Subcutaneous adipose tissue (tissue), 4 donors: ENCODE results near the gene DONSON. TPM values are rescaled to one million over a fixed set of nuclear protein-coding genes. Genes with fewer than 3 reads are reported as not detected.

Experiments
- CTCF ChIP-seq: fragments of 450-650 bp; IDR thresholded peaks from one replicate; pipeline ENCODE4 v1.5.1; 2016; ENCODE audit warnings: low read depth, mild to moderate bottlenecking, control low read depth, antibody characterized with exemption, moderate library complexity
- total RNA-seq, 4 donors: library from RNA; depleted of rRNA; stranded (reverse); fragments of >200 nt; gene quantifications; one replicate each; pipeline ENCODE4 v1.1.0, GENCODE V29; 2016

Gene DONSON
- total RNA-seq, 4 donors from 2014 or later = 7.3 to 23.8 (median 11.1) TPM

GRCh38 chr21:33543505-33544129, 44.9 kb downstream of the DONSON start:
- TF ChIP-seq CTCF = no peak

- no peak for TF ChIP-seq CTCF
Observed at GRCh38 chr21:33542640-33543504, 45.6 kb downstream of the DONSON start, which contains the start of gene SON. TSS of gene SON (plus strand) at chr21:33543038. CDS start at chr21:33543093, 55 bp downstream.

GRCh38 chr21:33541756-33542639, 46.5 kb downstream of the DONSON start, which contains the start of gene GART:
TSS of gene GART (minus strand) at chr21:33542117. CDS start at chr21:33539315, 2,802 bp downstream.
- TF ChIP-seq CTCF = no peak

- TF ChIP-seq CTCF = no peak
Observed at GRCh38 chr21:33541105-33541711, 47.3 kb downstream of the DONSON start.

GRCh38 chr21:33540711-33541104, 47.8 kb downstream of the DONSON start:
- no peak for TF ChIP-seq CTCF

- no peak for TF ChIP-seq CTCF
Observed at GRCh38 chr21:33539616-33540015, 48.9 kb downstream of the DONSON start.
